Hematopoietic multipotent progenitor cell treated with erythropoietin and hydrocortisone succinate and interleukin-3 and kit ligand, for 8 days (in vitro differentiated cells): ENCODE data around the gene TTC22.
A peak's percentile ranks its signal among the peaks of the same experiment; 100 is the strongest.

Source experiments
- DNase-seq: peaks from one replicate; pipeline ENCODE4 v3.0.0-alpha.2; 2015

TTC22 gene

GRCh38 chr1:54833121-54833520, 32.0 kb upstream of the TTC22 start:
- no peak for DNase-seq

- DNase-seq = no peak
These were observed 25.2 kb upstream of the TTC22 start for GRCh38 chr1:54826226-54826816.

GRCh38 chr1:54825696-54826095, 24.6 kb upstream of the TTC22 start:
- DNase-seq = no peak

GRCh38 chr1:54823670-54824069, 22.5 kb upstream of the TTC22 start:
- no peak for DNase-seq

GRCh38 chr1:54819733-54820132, 18.6 kb upstream of the TTC22 start:
- DNase-seq = no peak

- no peak for DNase-seq
These were observed 18.0 kb upstream of the TTC22 start for GRCh38 chr1:54819195-54819536.

GRCh38 chr1:54818461-54819194, 17.5 kb upstream of the TTC22 start:
- no peak for DNase-seq

- no peak for DNase-seq
These were observed 15.8 kb upstream of the TTC22 start for GRCh38 chr1:54816951-54817350.

GRCh38 chr1:54816130-54816529, 15.0 kb upstream of the TTC22 start:
- no peak for DNase-seq

- DNase-seq = no peak
These were observed 14.2 kb upstream of the TTC22 start for GRCh38 chr1:54815086-54815876.

- no peak for DNase-seq
These were observed 13.4 kb upstream of the TTC22 start for GRCh38 chr1:54814571-54814970.

- no peak for DNase-seq
These were observed 13.0 kb upstream of the TTC22 start for GRCh38 chr1:54814126-54814498.

- no peak for DNase-seq
These were observed 12.5 kb upstream of the TTC22 start for GRCh38 chr1:54813485-54814125.

GRCh38 chr1:54812801-54813484, 11.8 kb upstream of the TTC22 start:
- DNase-seq = no peak

- DNase-seq = no peak
These were observed 10.9 kb upstream of the TTC22 start for GRCh38 chr1:54811739-54812655.

GRCh38 chr1:54811066-54811465, 9.9 kb upstream of the TTC22 start:
- no peak for DNase-seq

- DNase-seq = peak; percentile 61
These were observed 9.2 kb upstream of the TTC22 start for GRCh38 chr1:54810153-54810942.

- DNase-seq = no peak
These were observed 8.5 kb upstream of the TTC22 start for GRCh38 chr1:54809496-54810074.

GRCh38 chr1:54808443-54809207, 7.5 kb upstream of the TTC22 start:
- no peak for DNase-seq

GRCh38 chr1:54807756-54808155, 6.6 kb upstream of the TTC22 start:
- DNase-seq = no peak
